H9 (cell line): ENCODE results near the gene CTU2. TPM values are rescaled to one million over a fixed set of nuclear protein-coding genes. Genes with fewer than 3 reads are reported as not detected.

Experiments
- DNase-seq: peaks from one replicate; pipeline ENCODE4 v3.0.0-alpha.2; 2017
- H2AFZ ChIP-seq: one replicate; pipeline ENCODE4 v1.6.1; 2013; ENCODE audit warnings: mild to moderate bottlenecking, low read length, control low read depth, moderate library complexity
- H2AK5ac ChIP-seq: 2 replicates; pipeline ENCODE4 v1.6.1; 2013; ENCODE audit warnings: low read length, control low read depth, mixed read lengths; ENCODE audit not compliant: insufficient read length
- H2BK120ac ChIP-seq: one replicate; pipeline ENCODE4 v1.6.1; 2013; ENCODE audit warnings: low read depth, mild to moderate bottlenecking, low read length, control low read depth, inconsistent platforms; ENCODE audit not compliant: poor library complexity, severe bottlenecking
- H2BK12ac ChIP-seq: 2 replicates; pipeline ENCODE4 v1.6.1; 2013; ENCODE audit warnings: low read length, control low read depth, mixed read lengths, low read depth; ENCODE audit not compliant: insufficient read length
- H2BK15ac ChIP-seq: 2 replicates; pipeline ENCODE4 v1.6.1; 2013; ENCODE audit warnings: low read depth, low read length, control low read depth
- H2BK20ac ChIP-seq: one replicate; pipeline ENCODE4 v1.6.1; 2013; ENCODE audit warnings: low read depth, mild to moderate bottlenecking, low read length, control low read depth, inconsistent platforms; ENCODE audit not compliant: poor library complexity, severe bottlenecking
- H2BK5ac ChIP-seq: 2 replicates; pipeline ENCODE4 v1.6.1; 2013; ENCODE audit warnings: low read length, control low read depth, mixed read lengths; ENCODE audit not compliant: insufficient read length
- H3K14ac ChIP-seq: 2 replicates; pipeline ENCODE4 v1.6.1; 2013; ENCODE audit warnings: low read length, control low read depth; ENCODE audit not compliant: insufficient read depth
- H3K18ac ChIP-seq: 2 replicates; pipeline ENCODE4 v1.6.1; 2013; ENCODE audit warnings: low read depth, mild to moderate bottlenecking, mixed read lengths, low read length, control low read depth; ENCODE audit not compliant: insufficient read length
- H3K23ac ChIP-seq: 2 replicates; pipeline ENCODE4 v1.6.1; 2013; ENCODE audit warnings: low read length, control low read depth, mixed read lengths, low read depth; ENCODE audit not compliant: insufficient read length
- H3K23me2 ChIP-seq: 2 replicates; pipeline ENCODE4 v1.6.1; 2013; ENCODE audit warnings: low read depth, mild to moderate bottlenecking, mixed read lengths, low read length, control low read depth; ENCODE audit not compliant: insufficient read length, poor library complexity, severe bottlenecking
- H3K27ac ChIP-seq: 2 replicates; pipeline ENCODE4 v1.5.1; 2013; ENCODE audit warnings: low read length, control low read depth, mixed read lengths, low read depth; ENCODE audit not compliant: insufficient read length
- H3K27me3 ChIP-seq: 2 replicates; pipeline ENCODE4 v1.6.1; 2013; ENCODE audit warnings: low read length, control low read depth, inconsistent platforms; ENCODE audit not compliant: insufficient read depth
- H3K4ac ChIP-seq: 2 replicates; pipeline ENCODE4 v1.6.1; 2013; ENCODE audit warnings: low read depth, mild to moderate bottlenecking, control low read depth, inconsistent platforms, low read length, moderate library complexity
- H3K4me1 ChIP-seq: 2 replicates; pipeline ENCODE4 v1.6.1; 2013; ENCODE audit warnings: low read length, control low read depth, inconsistent platforms; ENCODE audit not compliant: insufficient read depth
- H3K4me2 ChIP-seq: 2 replicates; pipeline ENCODE4 v1.6.1; 2013; ENCODE audit warnings: low read length, control low read depth, mixed read lengths; ENCODE audit not compliant: insufficient read length, insufficient read depth
- H3K56ac ChIP-seq: 2 replicates; pipeline ENCODE4 v1.6.1; 2013; ENCODE audit warnings: low read depth, mild to moderate bottlenecking, mixed read lengths, low read length, control low read depth; ENCODE audit not compliant: insufficient read length
- H3K79me1 ChIP-seq: 2 replicates; pipeline ENCODE4 v1.6.1; 2013; ENCODE audit warnings: low read depth, mild to moderate bottlenecking, moderate library complexity, low read length, control low read depth, inconsistent platforms; ENCODE audit not compliant: insufficient read depth, poor library complexity, severe bottlenecking
- H3K79me2 ChIP-seq: 2 replicates; pipeline ENCODE4 v1.6.1; 2013; ENCODE audit warnings: low read length, control low read depth, inconsistent platforms; ENCODE audit not compliant: insufficient read depth
- H3K9ac ChIP-seq: 2 replicates; pipeline ENCODE4 v1.6.1; 2013; ENCODE audit warnings: low read length, control low read depth, mixed read lengths; ENCODE audit not compliant: insufficient read length; ENCODE audit errors: extremely low read depth
- H3K9me3 ChIP-seq: one replicate; pipeline ENCODE4 v1.6.1; 2013; ENCODE audit warnings: low read depth, low read length, inconsistent platforms; ENCODE audit not compliant: control insufficient read depth
- H3T11ph ChIP-seq: one replicate; pipeline ENCODE4 v1.6.1; 2013; ENCODE audit warnings: mild to moderate bottlenecking, low read length, control low read depth, inconsistent platforms
- H4K20me1 ChIP-seq: one replicate; pipeline ENCODE4 v1.6.1; 2013; ENCODE audit not compliant: control insufficient read depth, insufficient read length, insufficient read depth
- H4K5ac ChIP-seq: 2 replicates; pipeline ENCODE4 v1.6.1; 2013; ENCODE audit warnings: low read depth, mild to moderate bottlenecking, mixed read lengths, low read length, control low read depth; ENCODE audit not compliant: insufficient read length
- H4K8ac ChIP-seq: replicated peaks from 2 replicates; pipeline ENCODE4 v1.6.1; 2013; ENCODE audit warnings: low read length, control low read depth, mixed read lengths, low read depth; ENCODE audit not compliant: insufficient read length
- H4K91ac ChIP-seq: 2 replicates; pipeline ENCODE4 v1.6.1; 2013; ENCODE audit warnings: low read depth, mild to moderate bottlenecking, moderate library complexity, mixed read lengths, low read length, control low read depth; ENCODE audit not compliant: insufficient read length
- H3K27ac Mint-ChIP-seq, 3 experiments: 2 replicates in 2 of 3; 3 replicates in 1 of 3; pipeline ENCODE4 v1.8.0; 2020 to 2021; ENCODE audit warnings: mixed read lengths in 3 of 3, mild to moderate bottlenecking in 1 of 3, moderate library complexity in 1 of 3
- H3K27me3 Mint-ChIP-seq: 2 replicates; pipeline ENCODE4 v1.8.0; 2021; ENCODE audit warnings: low read depth, mild to moderate bottlenecking, moderate library complexity, mixed read lengths
- H3K36me3 Mint-ChIP-seq, 3 experiments: 2 replicates in 2 of 3; 3 replicates in 1 of 3; pipeline ENCODE4 v1.8.0; 2020 to 2021; ENCODE audit warnings: low read depth in 3 of 3, mixed read lengths in 3 of 3; ENCODE audit not compliant: insufficient read depth in 1 of 3
- H3K4me1 Mint-ChIP-seq, 2 experiments: 2 replicates each; pipeline ENCODE4 v1.8.0; 2020; ENCODE audit warnings: mixed read lengths in 2 of 2
- H3K4me3 Mint-ChIP-seq, 2 experiments: 2 replicates in 1 of 2; 3 replicates in 1 of 2; pipeline ENCODE4 v1.8.0; 2020 to 2021; ENCODE audit warnings: mild to moderate bottlenecking in 2 of 2, mixed read lengths in 2 of 2, moderate library complexity in 1 of 2
- H3K9me3 Mint-ChIP-seq, 2 experiments: 2 replicates in 1 of 2; 3 replicates in 1 of 2; pipeline ENCODE4 v1.8.0; 2020; ENCODE audit warnings: mild to moderate bottlenecking in 2 of 2, mixed read lengths in 2 of 2, moderate library complexity in 1 of 2
- CTCF ChIP-seq: fragments of 200-600 bp; sonication (generic); conservative IDR thresholded peaks from 3 replicates; pipeline ENCODE4 v1.8.0; 2021; ENCODE audit warnings: antibody characterized with exemption, mild to moderate bottlenecking
- WGBS: extraction: QIAGEN DNeasy Blood & Tissue Kit; methylation state at CpG from one replicate; pipeline ENCODE4 v1.1.7; 2013; ENCODE audit warnings: missing lambda C conversion rate, low lambda C conversion rate, mixed read lengths; ENCODE audit not compliant: insufficient read length; ENCODE audit errors: extremely low coverage; 5-methylcytosine and 5-hydroxymethylcytosine counted together
- total RNA-seq: library from RNA; stranded (reverse); gene quantifications from 2 replicates; pipeline ENCODE4 v1.2.1, GENCODE V29; 2021

The CTU2 gene
- total RNA-seq, 1 experiment from 2014 or later, result 32.8 TPM

- Histone ChIP-seq H3K9ac (no peak overlapping the region), H2BK20ac (no peak overlapping the region), H4K20me1 (no peaks in the 10 kb centered on the region), H4K8ac (no peak overlapping the region), H3K23me2 (no peaks in the 10 kb centered on the region), H2BK120ac (no peak overlapping the region), H3K18ac (no peak overlapping the region), H3K56ac (no peak overlapping the region), H3T11ph (no peak overlapping the region), H3K4me2 (no peak overlapping the region), H3K23ac (no peak overlapping the region), H3K79me2 (no peaks in the 10 kb centered on the region), H2BK15ac (no peak overlapping the region), H2AK5ac (no peak overlapping the region), H3K79me1 (no peaks in the 10 kb centered on the region), H4K5ac (no peak overlapping the region), H3K9me3 (no peaks in the 10 kb centered on the region), H2AFZ (no peak overlapping the region), H3K27me3 (no peaks in the 10 kb centered on the region), H3K14ac (no peak overlapping the region), H2BK12ac (no peak overlapping the region), H3K27ac (no peak overlapping the region), H3K4me1 (no peaks in the 10 kb centered on the region), H2BK5ac (no peak overlapping the region), H4K91ac (no peak overlapping the region), H3K4ac (no peak overlapping the region)
- Mint-ChIP-seq H3K4me1 (peaks cover 27 to 50% of the 10 kb centered on the region in 2 experiments), H3K9me3 (no peaks in the 10 kb centered on the region; a peak in 1 of 5 replicates), H3K27me3 (no peaks in the 10 kb centered on the region), H3K27ac (peak overlapping the region in 1 of 3 experiments; percentile 95; a peak in 2 of 7 replicates), H3K36me3 (no peaks in the 10 kb centered on the region), H3K4me3 (no peak overlapping the region)
- no peak for TF ChIP-seq CTCF
- DNase-seq, result no peak
- no CpG with 5 or more reads among the region's 23 CpGs for WGBS
Observed at GRCh38 chr16:88755745-88756443, 49.6 kb downstream of the CTU2 start.
